B cell (primary cell): ENCODE data around the gene MYO18A. TPM values are rescaled to one million over a fixed set of nuclear protein-coding genes. Genes with fewer than 3 reads are reported as not detected.

Experiments
- ATAC-seq: fragments of 200-7000 bp; cut with Tn5 transposase; one replicate; pipeline ENCODE4 v1.10.0; 2021; ENCODE audit warnings: low read depth, mild to moderate bottlenecking, moderate number of reproducible peaks, moderate library complexity
- CTCF ChIA-PET: fragments of 350-600 bp; sonication (Branson Sonifier 250); formaldehyde crosslinking; loops from one replicate; lab custom pipeline; 2021; ENCODE audit warnings: antibody characterized with exemption, inconsistent platforms; lab: Charles Lee
- POLR2A ChIA-PET: fragments of 350-600 bp; sonication (Branson Sonifier 250); formaldehyde crosslinking; loops from one replicate; lab custom pipeline; 2021; ENCODE audit warnings: antibody characterized with exemption; lab: Charles Lee
- DNase-seq: peaks from one replicate; pipeline ENCODE4 v3.0.0; 2013
- H2AFZ ChIP-seq: 2 replicates; pipeline ENCODE4 v1.6.1; 2012; ENCODE audit warnings: mild to moderate bottlenecking, low read depth, low read length; ENCODE audit not compliant: insufficient read depth, poor library complexity, severe bottlenecking
- H3K27ac ChIP-seq, 2 donors: 1 replicate in 1 of 2; 2 replicates in 1 of 2; pipeline ENCODE4 v1.5.1; 2012 to 2013; ENCODE audit warnings: low read length in 2 of 2, mild to moderate bottlenecking in 2 of 2, moderate library complexity in 1 of 2
- H3K27me3 ChIP-seq, 4 experiments: fragments of 200-600 bp in 1 of 4; sonication (generic) in 1 of 4; replicated peaks in 1 of 4; 1 replicate in 2 of 4; 2 replicates in 2 of 4; pipeline versions ENCODE4 v1.6.1 to v1.7.0; 2013 to 2016; ENCODE audit warnings: low read length in 3 of 4, mild to moderate bottlenecking in 2 of 4, mixed read lengths in 1 of 4, moderate library complexity in 1 of 4; ENCODE audit not compliant: insufficient read depth in 4 of 4, control insufficient read depth in 3 of 4; ENCODE audit errors: control extremely low read depth in 1 of 4
- H3K36me3 ChIP-seq, 2 experiments: replicated peaks in 1 of 2; 1 replicate in 1 of 2; 2 replicates in 1 of 2; pipeline versions ENCODE4 v1.6.1 to v1.7.1; 2013; ENCODE audit warnings: low read length in 1 of 2; ENCODE audit not compliant: insufficient read depth in 2 of 2, control insufficient read depth in 1 of 2; ENCODE audit errors: control extremely low read depth in 1 of 2, extremely low read depth in 1 of 2
- H3K4me1 ChIP-seq, 2 donors: fragments of 200-600 bp in 1 of 2; sonication (generic) in 1 of 2; 1 replicate in 1 of 2; 2 replicates in 1 of 2; pipeline versions ENCODE4 v1.5.1 to v1.6.1; 2013 to 2017; ENCODE audit warnings: low read length in 2 of 2; ENCODE audit not compliant: control insufficient read depth in 2 of 2, insufficient read depth in 2 of 2
- H3K4me2 ChIP-seq: replicated peaks from 2 replicates; pipeline ENCODE3; 2012; ENCODE audit warnings: mild to moderate bottlenecking, low read depth, low read length; ENCODE audit not compliant: poor library complexity, severe bottlenecking
- H3K4me3 ChIP-seq, 5 experiments: fragments of 200-600 bp in 1 of 5; sonication (generic) in 1 of 5; 1 replicate in 3 of 5; 2 replicates in 2 of 5; pipeline versions ENCODE4 v1.5.1 to v1.7.0; 2011 to 2016; ENCODE audit warnings: low read length in 4 of 5, mild to moderate bottlenecking in 4 of 5, low read depth in 2 of 5, control low read depth in 1 of 5, moderate library complexity in 1 of 5; ENCODE audit not compliant: insufficient read depth in 1 of 5; ENCODE audit errors: control extremely low read depth in 1 of 5, extremely low read depth in 1 of 5
- H3K79me2 ChIP-seq: fragments of 200-600 bp; sonication (generic); one replicate; pipeline ENCODE4 v1.6.0; 2016; ENCODE audit warnings: low read length; ENCODE audit not compliant: control insufficient read depth, insufficient read depth
- H3K9ac ChIP-seq: fragments of 200-600 bp; sonication (generic); 2 replicates; pipeline ENCODE4 v1.6.1; 2017; ENCODE audit warnings: mild to moderate bottlenecking, low read length, moderate library complexity
- H3K9me3 ChIP-seq, 3 donors: one replicate each; pipeline versions ENCODE4 v1.6.1 to v1.7.1; 2013; ENCODE audit warnings: low read length in 2 of 3; ENCODE audit not compliant: control insufficient read depth in 2 of 3, insufficient read depth in 1 of 3; ENCODE audit errors: control extremely low read depth in 1 of 3
- H4K20me1 ChIP-seq: 2 replicates; pipeline ENCODE4 v1.6.0; 2012; ENCODE audit warnings: mild to moderate bottlenecking, low read length; ENCODE audit not compliant: insufficient read depth, control insufficient read depth, poor library complexity, severe bottlenecking
- H3K27ac Mint-ChIP-seq: one replicate; pipeline ENCODE4 v1.8.0; 2021; ENCODE audit warnings: mixed read lengths
- H3K27me3 Mint-ChIP-seq: one replicate; pipeline ENCODE4 v1.8.0; 2021; ENCODE audit warnings: mixed read lengths
- H3K4me1 Mint-ChIP-seq: one replicate; pipeline ENCODE4 v1.8.0; 2021; ENCODE audit warnings: mixed read lengths
- H3K4me3 Mint-ChIP-seq: one replicate; pipeline ENCODE4 v1.8.0; 2021; ENCODE audit warnings: mixed read lengths
- H3K9me3 Mint-ChIP-seq: one replicate; pipeline ENCODE4 v1.8.0; 2022; ENCODE audit warnings: mixed read lengths; ENCODE audit not compliant: insufficient read depth
- CTCF ChIP-seq: fragments of 200-600 bp; IDR thresholded peaks from one replicate; pipeline ENCODE4 v1.8.0; 2022; ENCODE audit warnings: antibody characterized with exemption, mild to moderate bottlenecking
- EZH2 ChIP-seq: IDR thresholded peaks from 2 replicates; pipeline ENCODE4 v1.6.1; 2012; ENCODE audit warnings: borderline replicate concordance, low read depth, mild to moderate bottlenecking, moderate library complexity, low read length; ENCODE audit not compliant: insufficient read depth, poor library complexity, severe bottlenecking
- WGBS: methylation state at CpG from one replicate; pipeline ENCODE4 v1.1.5; 2013; ENCODE audit warnings: missing lambda C conversion rate; ENCODE audit not compliant: insufficient coverage; 5-methylcytosine and 5-hydroxymethylcytosine counted together
- intact Hi-C: fragments of 100-400 bp; cut with micrococcal nuclease; formaldehyde crosslinking; loops from one replicate; pipeline ENCODE4 v1.10.0; 2022
- polyA plus RNA-seq: library from polyadenylated mRNA; depleted of rRNA; stranded (reverse); fragments of >200 nt; gene quantifications from 2 replicates; pipeline ENCODE4 v1.2.3, GENCODE V29; 2012
- total RNA-seq, 2 donors: library from RNA; stranded (reverse); fragments of 120-200 nt in 1 of 2; gene quantifications; 1 replicate in 1 of 2; 2 replicates in 1 of 2; pipeline versions ENCODE4 v1.2.3 to v1.2.4, GENCODE V29; 2013 to 2022

The MYO18A gene
- total and polyA plus RNA-seq, 2 donors (not counting 1 experiment from before 2014, with no cell fraction given): 72.2 to 155 TPM

GRCh38 chr17:29196769-29197515 lies 16.7 kb upstream of the MYO18A start:
- Mint-ChIP-seq H3K27ac (no peak overlapping the region), H3K27me3 (peaks cover 4% of the 10 kb centered on the region), H3K4me3 (no peak overlapping the region), H3K4me1 (peaks cover 23% of the 10 kb centered on the region), H3K9me3 (no peaks in the 10 kb centered on the region)
- no peak for TF ChIP-seq CTCF
- Histone ChIP-seq H3K4me2 (no peak overlapping the region), H3K36me3 (no peaks in the 10 kb centered on the region), H3K27me3 (peaks cover 0 to 3% (median 0%) of the 10 kb centered on the region in 4 experiments), H3K9ac (no peak overlapping the region), H3K79me2 (no peaks in the 10 kb centered on the region), H3K4me1 (peaks cover 19 to 22% of the 10 kb centered on the region in 2 donors), H2AFZ (peak overlapping the region; percentile 27), H4K20me1 (no peaks in the 10 kb centered on the region), H3K4me3 (no peak overlapping the region), H3K9me3 (no peaks in the 10 kb centered on the region), H3K27ac (no peak overlapping the region)
- WGBS: 59% methylated on average over 8 of the region's 9 CpGs
- DNase-seq (peak; percentile 21), ATAC-seq (no peak)
- ChIA-PET CTCF (interaction anchor here (0.9 to 3.6 kb wide), 4 partner anchors 13 to 48 kb away, joined by 3 to 17 read pairs (median 10); partner anchors contain the start of gene MYO18A), POLR2A (no interaction called here)
- intact Hi-C loops: no loop called here

- peak overlapping the region; percentile 46 for H3K9ac ChIP-seq
- no peaks in the 10 kb centered on the region for H3K9me3 Mint-ChIP-seq
- POLR2A ChIA-PET: interaction anchor here (0.5 to 0.8 kb wide), 3 partner anchors 45 to 277 kb away, joined by 3 to 6 read pairs (median 3); partner anchors contain the start of gene NUFIP2
These were observed 15.4 kb upstream of the MYO18A start for GRCh38 chr17:29195465-29196081.

More at GRCh38 chr17:29195465-29196081, 15.4 kb upstream of the MYO18A start:
- H3K4me3 Mint-ChIP-seq: peak overlapping the region; percentile 64
- H3K4me1 Mint-ChIP-seq: peaks cover 23% of the 10 kb centered on the region
- Histone ChIP-seq H3K79me2 (no peaks in the 10 kb centered on the region), H3K4me2 (peak overlapping the region; percentile 64), H3K4me1 (peaks cover 19 to 22% of the 10 kb centered on the region in 2 donors), H2AFZ (peak overlapping the region; percentile 27), H3K4me3 (peak overlapping the region in 3 of 5 experiments; percentile 17 to 34 (median 25)), H4K20me1 (no peaks in the 10 kb centered on the region), H3K36me3 (no peaks in the 10 kb centered on the region), H3K27ac (no peak overlapping the region), H3K9me3 (no peaks in the 10 kb centered on the region), H3K27me3 (no peaks in the 10 kb centered on the region)
- TF ChIP-seq CTCF: no peak
- TF ChIP-seq EZH2: no peak
- H3K27me3 Mint-ChIP-seq: no peaks in the 10 kb centered on the region
- DNase-seq (peak; percentile 64), ATAC-seq (peak; percentile 87)
- intact Hi-C loops: loop anchor here (1.0 kb wide), 1 partner anchor 46 kb away; no protein-coding TSS in a partner anchor
- CTCF ChIA-PET: interaction anchor here (0.9 to 3.6 kb wide), 8 partner anchors 16 to 79 kb away, joined by 3 to 17 read pairs (median 6); partner anchors contain the start of gene MYO18A
- WGBS: 8% methylated on average over 8 of the region's 10 CpGs
- peak overlapping the region; percentile 34 for H3K27ac Mint-ChIP-seq
